ENCODE data around the gene CCDC86.
"Not testable (repeated sequence)": the region's sequence is repeated elsewhere in the genome, so short reads cannot be mapped to it uniquely, and the experiment has no call there.

CCDC86 gene, protein sequence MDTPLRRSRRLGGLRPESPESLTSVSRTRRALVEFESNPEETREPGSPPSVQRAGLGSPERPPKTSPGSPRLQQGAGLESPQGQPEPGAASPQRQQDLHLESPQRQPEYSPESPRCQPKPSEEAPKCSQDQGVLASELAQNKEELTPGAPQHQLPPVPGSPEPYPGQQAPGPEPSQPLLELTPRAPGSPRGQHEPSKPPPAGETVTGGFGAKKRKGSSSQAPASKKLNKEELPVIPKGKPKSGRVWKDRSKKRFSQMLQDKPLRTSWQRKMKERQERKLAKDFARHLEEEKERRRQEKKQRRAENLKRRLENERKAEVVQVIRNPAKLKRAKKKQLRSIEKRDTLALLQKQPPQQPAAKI

DNA sequence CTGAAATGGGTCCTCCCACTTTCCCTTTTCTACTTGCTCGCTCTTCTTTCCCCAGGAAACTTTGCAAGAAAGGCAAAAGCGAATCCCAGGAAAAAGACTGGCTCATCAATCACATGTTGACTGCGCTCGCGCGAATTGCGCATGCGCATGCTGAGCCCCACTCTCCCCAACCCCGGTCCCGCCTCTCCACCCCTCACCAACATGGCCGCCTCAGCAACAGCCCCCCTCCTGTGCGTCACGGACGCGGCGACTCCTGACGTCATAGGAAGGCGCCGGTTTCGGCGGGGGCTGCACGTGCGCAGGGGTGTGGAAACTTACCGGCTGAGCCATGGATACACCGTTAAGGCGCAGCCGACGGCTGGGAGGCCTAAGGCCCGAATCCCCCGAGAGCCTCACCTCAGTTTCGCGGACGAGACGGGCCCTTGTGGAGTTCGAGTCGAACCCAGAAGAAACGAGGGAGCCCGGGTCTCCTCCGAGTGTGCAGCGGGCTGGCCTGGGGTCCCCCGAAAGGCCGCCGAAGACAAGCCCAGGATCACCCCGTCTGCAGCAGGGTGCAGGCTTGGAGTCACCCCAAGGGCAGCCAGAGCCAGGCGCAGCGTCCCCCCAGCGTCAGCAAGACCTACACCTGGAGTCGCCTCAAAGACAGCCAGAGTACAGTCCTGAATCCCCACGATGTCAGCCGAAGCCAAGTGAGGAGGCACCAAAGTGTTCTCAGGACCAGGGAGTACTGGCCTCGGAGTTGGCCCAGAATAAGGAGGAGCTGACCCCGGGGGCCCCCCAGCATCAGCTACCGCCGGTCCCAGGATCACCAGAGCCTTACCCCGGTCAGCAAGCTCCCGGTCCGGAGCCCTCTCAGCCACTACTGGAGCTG, at the start of gene CCDC86:
Gene CCDC86 (plus strand): TSS at position 317 of the 871 bp plus-strand sequence. CDS start 12 bp downstream, at position 329.
- DNase-seq = peak; percentile 98
- in situ Hi-C loops (cut with MboI; ENCODE audit: low pct_unique_long_range_greater_than_20kb, low sequenced_read_pairs) = no loop called here

GRCh38 chr11:60792521-60792920, 49.4 kb upstream of the CCDC86 start:
- DNase-seq = no peak
- in situ Hi-C loops (cut with MboI; ENCODE audit: low pct_unique_long_range_greater_than_20kb, low sequenced_read_pairs) = loop anchor here (10.0 kb wide), 1 partner anchor 48 kb away; no protein-coding TSS in a partner anchor

- in situ Hi-C loops (cut with MboI; ENCODE audit: low pct_unique_long_range_greater_than_20kb, low sequenced_read_pairs) = loop anchor here (10.0 kb wide), 1 partner anchor 50 kb away; no protein-coding TSS in a partner anchor
- no peak for DNase-seq
Observed at GRCh38 chr11:60795291-60795690, 46.6 kb upstream of the CCDC86 start.

GRCh38 chr11:60797846-60798630, 43.9 kb upstream of the CCDC86 start:
- in situ Hi-C loops (cut with MboI; ENCODE audit: low pct_unique_long_range_greater_than_20kb, low sequenced_read_pairs) = loop anchor here (10.0 kb wide), 1 partner anchor 53 kb away; no protein-coding TSS in a partner anchor
- no peak for DNase-seq

DNA sequence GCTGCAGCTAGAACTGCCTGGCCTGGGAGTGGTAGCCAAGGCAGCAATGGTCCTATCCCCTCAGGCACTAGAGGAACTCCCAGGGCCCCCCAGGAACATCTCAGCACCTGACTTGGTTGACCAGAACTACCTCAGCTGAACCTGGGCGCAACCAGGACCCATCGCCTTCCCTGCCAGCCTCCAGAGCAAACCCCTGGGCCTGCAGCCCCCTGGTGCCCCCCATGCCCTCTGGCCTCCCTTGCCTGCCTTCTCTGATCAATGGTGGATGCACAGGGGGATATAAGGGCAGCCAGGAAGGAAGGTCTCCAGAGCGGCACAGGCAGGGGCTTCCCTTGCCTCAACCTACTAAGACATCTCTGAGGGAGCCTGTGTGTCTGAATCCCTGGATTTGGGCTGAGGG, 43.3 kb upstream of the CCDC86 start:
- in situ Hi-C loops (cut with MboI; ENCODE audit: low pct_unique_long_range_greater_than_20kb, low sequenced_read_pairs) = loop anchor here (10.0 kb wide), 1 partner anchor 54 kb away; no protein-coding TSS in a partner anchor
- no peak for DNase-seq

GRCh38 chr11:60801194-60801593, 40.7 kb upstream of the CCDC86 start:
- DNase-seq = no peak
- in situ Hi-C loops (cut with MboI; ENCODE audit: low pct_unique_long_range_greater_than_20kb, low sequenced_read_pairs) = no loop called here

DNA sequence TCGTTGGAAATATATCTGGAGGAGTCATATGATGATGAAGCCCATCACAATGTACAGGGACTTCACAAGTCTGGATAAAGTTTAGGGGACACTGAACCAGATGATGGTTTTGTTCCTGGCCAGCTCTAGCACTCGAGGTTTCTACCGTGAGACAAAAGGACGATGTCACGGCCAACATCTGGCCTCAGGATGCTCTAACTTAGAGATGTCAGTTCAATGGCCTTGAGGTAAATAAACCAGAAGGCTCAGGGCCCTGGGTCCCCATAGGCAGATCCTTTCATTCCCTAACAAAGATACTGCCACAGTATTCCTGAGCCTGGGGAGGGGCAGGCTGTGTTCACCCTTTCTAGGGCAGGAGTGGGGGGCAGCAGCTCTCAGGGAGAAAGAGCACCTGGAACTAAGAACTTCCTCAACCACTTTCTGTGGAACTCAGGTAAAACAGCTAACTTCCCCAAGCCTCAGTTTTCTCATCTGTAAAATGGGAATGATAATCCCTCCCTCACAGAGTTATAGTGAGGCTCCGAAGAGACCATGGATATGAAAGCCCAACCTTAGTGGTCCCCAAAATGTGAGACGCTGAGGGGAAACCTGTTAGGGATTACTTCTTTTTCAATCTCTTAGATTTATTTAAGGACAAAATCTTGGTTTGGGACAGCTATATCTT, 38.5 kb upstream of the CCDC86 start:
- in situ Hi-C loops (cut with MboI; ENCODE audit: low pct_unique_long_range_greater_than_20kb, low sequenced_read_pairs) = no loop called here
- DNase-seq = no peak

DNA sequence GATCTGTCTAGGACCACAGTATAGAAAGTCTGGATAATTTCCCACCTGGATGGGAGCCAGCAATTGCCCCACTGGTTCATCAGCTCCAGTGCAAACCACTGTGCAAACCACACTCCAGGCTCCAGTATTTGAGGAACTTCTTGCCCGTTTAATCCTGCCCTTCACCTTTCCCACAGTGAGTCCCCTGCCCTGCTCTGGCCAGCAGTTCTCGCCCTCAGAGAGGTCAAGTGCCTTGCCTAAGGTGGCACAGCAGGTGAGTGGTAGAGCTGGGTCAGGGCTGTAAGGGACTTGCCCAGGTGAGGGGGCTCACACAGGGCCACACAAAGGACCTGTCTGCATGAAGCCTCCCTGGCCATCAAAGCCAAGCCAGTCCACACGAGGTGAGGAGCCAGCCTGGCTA, 32.7 kb upstream of the CCDC86 start:
- DNase-seq = no peak
- in situ Hi-C loops (cut with MboI; ENCODE audit: low pct_unique_long_range_greater_than_20kb, low sequenced_read_pairs) = no loop called here

GRCh38 chr11:60809691-60810090, 32.2 kb upstream of the CCDC86 start:
- DNase-seq = no peak
- in situ Hi-C loops (cut with MboI; ENCODE audit: low pct_unique_long_range_greater_than_20kb, low sequenced_read_pairs) = no loop called here

DNA sequence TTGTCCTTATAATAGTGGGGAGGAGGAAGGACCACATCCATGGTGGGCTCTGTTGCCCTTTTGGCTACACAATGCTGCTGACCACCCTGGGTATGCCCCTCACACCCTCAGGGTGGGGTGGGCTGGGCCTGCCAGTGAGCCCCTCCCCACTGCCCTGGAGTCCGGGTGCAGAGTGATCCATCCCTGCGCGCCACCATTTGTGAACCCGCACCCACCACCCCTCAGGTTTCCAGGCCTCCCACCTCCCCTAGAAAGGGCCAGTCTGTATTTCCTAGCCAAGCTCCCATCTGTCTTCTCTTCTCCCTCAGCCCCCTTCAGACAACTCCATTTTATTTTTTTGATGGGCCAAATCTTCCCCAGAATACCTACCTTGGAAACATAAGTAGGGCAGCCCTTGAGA, 31.8 kb upstream of the CCDC86 start:
- in situ Hi-C loops (cut with MboI; ENCODE audit: low pct_unique_long_range_greater_than_20kb, low sequenced_read_pairs) = no loop called here
- DNase-seq = no peak

- DNase-seq = no peak
- in situ Hi-C loops (cut with MboI; ENCODE audit: low pct_unique_long_range_greater_than_20kb, low sequenced_read_pairs) = no loop called here
Observed at GRCh38 chr11:60810569-60810968, 31.3 kb upstream of the CCDC86 start.

DNA sequence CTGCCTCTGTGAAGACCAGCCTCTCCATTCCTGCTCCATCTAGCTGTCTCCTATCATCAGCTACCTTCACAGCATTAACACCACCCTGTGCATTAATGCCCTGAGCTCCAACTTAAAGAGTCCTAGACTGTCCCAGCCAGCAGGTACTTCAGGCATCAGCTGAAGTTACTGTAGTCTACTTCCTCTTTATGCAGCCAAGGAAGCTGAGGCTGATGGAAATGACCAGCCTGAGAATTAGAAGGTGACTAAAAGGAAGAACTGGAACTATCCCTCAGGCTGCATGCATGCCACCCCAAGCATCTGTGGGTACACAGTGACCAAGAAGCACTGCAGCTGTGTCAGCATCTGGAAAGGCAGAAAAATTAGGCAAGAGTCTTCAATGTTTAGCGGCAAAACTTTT, 28.6 kb upstream of the CCDC86 start:
- in situ Hi-C loops (cut with MboI; ENCODE audit: low pct_unique_long_range_greater_than_20kb, low sequenced_read_pairs) = no loop called here
- peak; percentile 33 for DNase-seq

DNA sequence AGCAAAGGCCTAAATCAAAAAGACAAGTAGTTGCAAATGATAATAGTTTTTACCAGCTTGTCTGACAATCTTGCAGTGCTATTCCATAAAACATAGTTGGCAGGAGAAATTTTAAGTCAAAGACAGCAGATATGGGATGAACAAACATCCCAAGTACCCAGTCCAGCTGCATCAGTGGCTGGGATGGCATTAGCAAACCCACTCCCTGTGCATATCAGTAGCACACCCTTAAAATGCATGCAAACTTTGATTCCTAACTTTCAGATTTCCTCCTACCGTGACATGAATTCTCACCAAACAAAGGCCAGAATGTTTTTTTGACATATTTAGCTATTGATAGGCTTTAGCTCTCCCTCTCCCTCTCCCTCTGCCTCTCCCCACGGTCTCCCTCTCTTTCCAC, 27.8 kb upstream of the CCDC86 start:
- no peak for DNase-seq
- in situ Hi-C loops (cut with MboI; ENCODE audit: low pct_unique_long_range_greater_than_20kb, low sequenced_read_pairs) = no loop called here

GRCh38 chr11:60816590-60817157, 25.2 kb upstream of the CCDC86 start:
- in situ Hi-C loops (cut with MboI; ENCODE audit: low pct_unique_long_range_greater_than_20kb, low sequenced_read_pairs) = no loop called here
- no peak for DNase-seq

- no peak for DNase-seq
- in situ Hi-C loops (cut with MboI; ENCODE audit: low pct_unique_long_range_greater_than_20kb, low sequenced_read_pairs) = no loop called here
Observed at GRCh38 chr11:60818057-60818456, 23.9 kb upstream of the CCDC86 start.

DNA sequence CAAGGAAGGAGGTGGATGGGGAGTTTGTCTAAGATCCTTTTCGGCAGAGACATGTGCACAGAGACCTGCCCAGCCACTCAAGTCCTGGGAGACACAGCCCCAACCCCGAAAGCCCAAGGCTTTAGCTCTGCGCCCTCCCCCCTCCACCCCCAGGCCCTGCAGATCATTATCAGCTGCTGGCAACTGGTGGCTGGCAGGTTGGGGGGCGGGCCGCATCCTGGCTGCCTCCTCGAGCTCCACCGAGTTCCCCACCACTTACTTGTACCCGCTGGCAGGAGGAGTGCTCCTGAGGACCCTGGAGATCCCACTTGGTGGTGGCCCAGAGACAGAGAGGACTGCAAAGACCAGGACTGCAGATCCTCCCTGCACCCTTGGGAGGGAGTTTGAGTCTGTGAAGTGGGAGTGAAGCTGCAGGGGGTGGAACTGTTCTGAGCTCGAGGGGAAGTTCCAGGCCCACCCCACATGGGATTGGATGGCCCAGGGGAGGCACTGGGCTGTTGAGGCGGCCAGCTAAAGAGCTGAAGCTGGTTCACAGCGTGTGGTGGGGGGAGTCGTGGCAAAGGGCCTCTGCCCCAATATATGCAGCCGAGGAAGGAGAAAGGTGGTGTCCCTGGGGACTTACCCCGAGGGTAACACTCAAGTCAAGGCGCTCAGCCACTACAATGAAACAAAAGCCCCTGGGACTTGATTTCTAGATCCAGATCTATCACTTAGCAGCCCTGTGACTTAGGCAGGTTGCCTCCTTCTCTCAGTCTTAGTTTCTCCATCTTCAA, 19.9 kb upstream of the CCDC86 start:
- no peak for DNase-seq
- in situ Hi-C loops (cut with MboI; ENCODE audit: low pct_unique_long_range_greater_than_20kb, low sequenced_read_pairs) = no loop called here

GRCh38 chr11:60823745-60824306, 18.1 kb upstream of the CCDC86 start:
- in situ Hi-C loops (cut with MboI; ENCODE audit: low pct_unique_long_range_greater_than_20kb, low sequenced_read_pairs); DNase-seq: not testable (repeated sequence)
